GM21515 (cell line): ENCODE results near the gene PHKB.
"Not testable (repeated sequence)": the region's sequence is repeated elsewhere in the genome, so short reads cannot be mapped to it uniquely, and the experiment has no call there.

Experiments
- ATAC-seq: cut with Tn5 transposase; IDR thresholded peaks from one replicate; pipeline ENCODE4 v1.9.1; 2021; ENCODE audit not compliant: unreplicated experiment

The PHKB gene

GRCh38 chr16:47664653-47665325 lies 203.7 kb downstream of the PHKB start:
- no peak for ATAC-seq

DNA sequence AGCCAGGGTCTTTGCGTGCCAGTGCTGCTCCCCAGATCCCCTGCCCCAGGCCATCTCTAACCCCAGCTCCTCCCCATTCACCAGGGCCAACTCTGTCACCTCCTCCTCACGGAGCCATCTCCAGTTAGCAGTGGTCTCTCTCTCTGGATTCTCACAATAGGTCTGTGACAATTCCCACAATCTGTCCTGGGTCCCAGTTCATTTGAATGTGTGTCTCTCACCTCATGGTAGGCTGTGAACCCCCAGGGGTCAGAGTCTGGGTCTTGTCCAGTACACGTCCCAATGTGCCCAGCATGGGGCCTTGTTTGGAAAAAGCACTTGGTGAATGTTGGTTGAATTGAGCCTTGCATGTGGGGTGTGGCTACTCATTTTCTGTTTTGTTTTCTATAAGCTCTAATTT lies 205.3 kb downstream of the PHKB start:
- no peak for ATAC-seq

DNA sequence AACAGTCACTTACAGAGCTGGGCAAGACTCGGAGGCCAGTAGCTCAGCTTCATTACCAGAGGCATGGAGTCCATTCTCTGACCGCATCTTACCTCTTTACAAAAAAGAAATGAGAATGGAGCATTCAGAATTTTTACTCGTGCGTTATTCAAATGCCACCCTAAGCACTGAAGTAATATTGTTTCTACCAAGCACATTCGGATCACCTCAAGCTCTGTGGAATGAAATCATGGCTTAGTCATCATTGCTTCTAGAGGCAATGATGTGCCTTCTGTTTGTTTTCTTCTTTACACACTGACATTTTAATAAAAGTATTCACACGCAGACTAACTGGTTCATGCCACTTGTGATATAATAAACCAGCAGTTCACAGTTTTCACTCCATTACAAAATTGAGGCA lies 206.8 kb downstream of the PHKB start:
- no peak for ATAC-seq

DNA sequence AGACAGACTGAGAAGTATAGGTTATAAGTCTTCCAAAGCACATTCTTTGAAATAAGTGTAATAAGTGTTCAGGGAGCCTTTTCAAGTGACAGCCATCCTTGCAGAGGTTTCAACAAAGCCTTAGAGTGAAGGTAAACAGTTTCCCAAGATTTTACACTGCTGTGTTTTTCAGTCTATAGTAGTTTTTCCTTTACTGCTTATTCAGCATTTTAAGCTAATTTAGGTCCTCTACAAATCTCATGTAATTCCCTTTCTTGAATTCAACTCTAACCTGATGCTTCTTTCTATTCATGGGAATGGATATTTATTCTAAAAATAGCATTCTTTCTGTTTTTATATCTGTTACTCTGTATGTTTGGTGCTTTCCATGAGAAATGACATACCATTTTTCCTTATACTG lies 211.3 kb downstream of the PHKB start:
- no peak for ATAC-seq

DNA sequence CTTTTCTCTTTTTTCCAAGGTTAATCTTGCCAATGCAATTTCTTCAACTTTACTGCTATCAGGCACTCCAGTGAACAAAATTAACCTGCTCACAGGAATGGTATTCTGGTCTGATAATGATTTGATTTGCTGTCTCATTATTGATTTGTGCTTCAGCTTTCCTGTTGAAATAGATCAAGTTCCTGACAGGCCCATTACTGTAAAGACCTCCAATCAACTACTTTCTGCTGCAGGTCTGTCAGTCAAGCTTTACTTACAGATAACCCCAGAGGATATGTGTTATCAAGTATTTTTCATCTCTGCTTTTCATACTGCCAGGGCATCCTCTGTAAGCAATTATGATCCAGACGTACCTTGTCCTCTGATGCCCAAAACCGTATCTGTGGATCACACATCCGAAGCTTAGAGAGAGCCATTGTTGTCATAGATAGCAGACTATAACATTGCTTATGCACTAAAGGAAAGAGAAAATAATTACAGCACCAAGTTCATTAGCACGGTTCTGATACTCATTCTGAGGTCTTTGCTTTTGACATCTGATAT lies 215.6 kb downstream of the PHKB start:
- ATAC-seq: no peak

- ATAC-seq: not testable (repeated sequence)
Observed at GRCh38 chr16:47681571-47681970, 220.4 kb downstream of the PHKB start.

DNA sequence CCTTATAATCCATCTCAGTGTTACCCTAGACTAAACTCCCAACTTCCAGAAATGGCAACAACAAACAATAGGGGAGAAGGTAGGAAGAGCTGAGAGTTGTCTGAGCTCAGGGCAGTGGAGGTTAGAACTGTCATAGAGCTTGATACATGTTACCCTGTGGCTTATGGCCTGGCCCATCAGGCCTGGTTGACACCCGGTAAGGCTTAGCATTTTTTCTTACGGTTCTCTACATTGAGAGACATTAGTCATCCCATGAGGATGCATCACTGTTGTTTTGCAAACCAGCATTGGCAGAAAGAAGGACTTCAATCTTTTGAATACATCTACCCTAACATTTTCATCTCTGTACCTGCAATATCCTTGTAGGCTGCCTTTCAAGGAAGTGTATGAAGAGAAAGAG lies 226.6 kb downstream of the PHKB start:
- ATAC-seq: no peak

GRCh38 chr16:47693226-47693625 lies 232.1 kb downstream of the PHKB start:
- no peak for ATAC-seq

DNA sequence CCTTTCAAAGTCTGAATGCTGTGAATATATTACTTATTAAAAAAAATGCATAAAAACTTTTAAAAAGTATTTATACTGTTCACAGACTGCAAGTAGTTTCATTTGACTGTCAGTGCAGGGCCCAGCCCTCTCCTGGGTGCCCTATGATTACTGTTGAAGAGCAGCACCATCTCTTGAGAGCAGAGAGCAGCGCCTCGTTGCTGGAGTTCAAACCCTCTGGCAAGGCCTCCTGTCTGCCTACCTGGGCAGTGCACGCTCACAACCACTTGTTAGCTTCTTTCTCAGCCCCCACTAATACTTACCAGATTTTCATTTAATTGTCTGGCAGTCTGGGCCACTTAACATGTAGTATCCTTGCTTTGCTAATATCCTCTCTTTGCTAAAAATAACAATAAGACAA lies 233.4 kb downstream of the PHKB start:
- ATAC-seq: no peak

DNA sequence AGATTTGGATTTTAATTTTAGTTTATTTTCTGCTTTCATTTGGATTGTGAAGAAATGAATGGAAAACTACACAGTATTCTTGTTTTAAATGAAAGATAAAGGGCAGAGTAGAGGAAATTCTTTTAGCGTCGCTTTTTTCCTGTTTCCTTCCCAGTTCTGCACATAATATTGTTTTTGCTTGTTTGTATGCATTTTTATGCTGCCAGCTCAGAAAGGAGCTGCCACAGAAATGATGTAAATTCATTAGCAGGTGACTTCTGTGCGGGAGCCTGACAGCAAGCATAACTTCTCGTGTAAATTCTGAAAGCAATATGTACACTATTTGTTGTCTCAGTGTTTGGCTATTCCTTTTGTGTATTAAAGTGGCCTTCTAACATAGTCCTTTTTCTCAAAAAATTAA lies 234.6 kb downstream of the PHKB start:
- no peak for ATAC-seq

- no peak for ATAC-seq
Observed at GRCh38 chr16:47697826-47698225, 236.7 kb downstream of the PHKB start.

GRCh38 chr16:47699106-47699505 lies 238.0 kb downstream of the PHKB start:
- ATAC-seq: no peak

DNA sequence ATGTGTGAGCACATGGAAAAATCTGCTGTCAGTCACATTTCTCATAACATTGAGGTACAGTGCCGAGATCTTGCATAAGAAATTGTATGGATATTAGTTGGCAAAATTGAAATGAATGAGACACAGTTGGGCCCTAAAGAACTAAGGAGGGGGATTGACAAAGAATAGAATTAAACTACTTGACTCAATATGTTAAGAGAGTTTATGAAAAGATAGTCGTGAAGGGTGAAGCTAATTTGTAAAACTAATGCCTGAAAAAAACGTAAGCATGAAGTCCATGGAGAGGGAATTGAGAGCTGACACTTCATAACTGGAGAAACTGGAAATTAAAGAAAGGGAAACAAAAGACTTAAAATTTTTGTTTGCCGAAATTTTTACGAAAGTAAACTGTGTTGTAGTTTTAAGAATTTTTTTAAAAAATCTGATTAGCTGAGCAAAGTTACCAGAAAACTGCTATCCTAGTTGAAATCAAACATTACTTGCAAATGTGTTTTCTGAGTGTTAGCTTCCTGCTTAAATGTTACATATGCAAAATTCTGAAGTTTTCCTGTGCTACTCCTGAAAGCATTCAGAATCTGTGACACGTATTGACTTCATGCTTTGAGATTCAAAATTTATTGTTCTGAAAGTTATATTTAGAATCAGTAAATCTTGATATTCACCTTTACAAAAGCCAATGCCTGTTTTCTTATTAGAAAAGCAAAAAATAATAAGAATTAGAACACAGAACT lies 239.9 kb downstream of the PHKB start:
- ATAC-seq: no peak

GRCh38 chr16:47705266-47705665 lies 244.1 kb downstream of the PHKB start:
- ATAC-seq: no peak

- ATAC-seq: no peak
Observed at GRCh38 chr16:47711809-47712208, 250.7 kb downstream of the PHKB start.

- ATAC-seq: no peak
Observed at GRCh38 chr16:47712276-47713224, 251.4 kb downstream of the PHKB start.

DNA sequence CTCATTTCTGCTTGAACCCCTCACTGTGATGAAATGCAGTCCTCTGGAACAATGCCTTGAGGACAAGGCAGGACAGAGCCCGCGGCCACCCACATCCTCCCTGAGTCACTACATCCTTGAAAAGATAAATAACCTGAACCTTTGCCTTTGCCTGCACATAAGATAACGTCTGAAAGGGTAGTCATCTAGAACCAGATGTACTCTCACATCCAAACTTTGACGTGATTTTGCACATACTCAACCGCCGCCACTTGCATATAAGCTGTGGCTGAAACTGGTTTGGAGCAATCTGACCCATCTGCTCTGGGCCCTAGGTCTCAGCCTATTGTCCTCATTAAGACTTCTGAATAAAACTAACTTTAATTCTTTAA lies 252.1 kb downstream of the PHKB start:
- ATAC-seq: peak; percentile 87

GRCh38 chr16:47715442-47716083 lies 254.4 kb downstream of the PHKB start:
- no peak for ATAC-seq

DNA sequence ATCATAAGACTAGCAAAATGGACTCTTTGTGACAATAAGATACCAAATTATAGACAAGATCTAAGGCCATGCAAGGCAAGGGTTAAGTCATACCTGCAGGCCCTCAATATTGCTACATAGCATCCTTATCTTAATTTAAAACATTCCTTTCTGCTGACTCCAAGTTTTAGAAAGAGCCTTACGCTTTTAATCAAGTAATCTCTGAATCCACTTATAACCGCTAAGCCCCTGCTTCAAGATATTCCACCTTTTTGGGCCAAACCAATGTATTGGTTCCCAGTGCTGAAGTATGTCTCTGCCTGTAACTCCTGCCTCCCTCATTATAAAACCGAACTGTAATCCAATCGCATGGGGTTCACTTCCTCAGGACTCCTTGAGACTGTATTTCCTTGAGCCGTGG lies 255.4 kb downstream of the PHKB start:
- ATAC-seq: no peak

DNA sequence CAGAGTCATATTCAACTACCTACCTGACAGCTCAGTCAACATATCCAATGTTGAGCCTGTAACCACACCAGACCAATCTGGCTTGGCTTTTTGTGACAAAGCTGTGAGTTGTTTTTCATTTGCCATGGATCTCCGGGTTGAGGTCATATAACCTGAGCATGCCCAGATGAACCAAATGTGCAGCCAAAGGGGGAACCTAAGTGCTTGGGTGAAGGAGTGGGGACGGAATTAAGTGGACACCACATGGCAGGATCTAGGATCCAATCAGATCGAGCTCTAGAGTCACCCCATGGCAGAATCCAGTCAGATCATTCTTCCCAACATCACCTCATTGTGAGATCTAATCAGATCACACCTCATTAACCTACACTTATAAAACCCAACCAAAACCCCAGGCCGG lies 258.6 kb downstream of the PHKB start:
- no peak for ATAC-seq
